Left kidney (tissue), 2 donors: ENCODE data around the gene VPS11. TPM values are rescaled to one million over a fixed set of nuclear protein-coding genes. Genes with fewer than 3 reads are reported as not detected.

Experiments
- DNase-seq: peaks from one replicate; pipeline ENCODE4 v3.0.0-alpha.2; 2013
- polyA plus RNA-seq: library from polyadenylated mRNA; unstranded; fragments of 120-200 nt; gene quantifications from one replicate; pipeline ENCODE4 v1.2.1, GENCODE V29; 2013; ENCODE audit not compliant: insufficient read length

Gene VPS11
- polyA plus RNA-seq, 1 donor = 59.9 TPM

DNA sequence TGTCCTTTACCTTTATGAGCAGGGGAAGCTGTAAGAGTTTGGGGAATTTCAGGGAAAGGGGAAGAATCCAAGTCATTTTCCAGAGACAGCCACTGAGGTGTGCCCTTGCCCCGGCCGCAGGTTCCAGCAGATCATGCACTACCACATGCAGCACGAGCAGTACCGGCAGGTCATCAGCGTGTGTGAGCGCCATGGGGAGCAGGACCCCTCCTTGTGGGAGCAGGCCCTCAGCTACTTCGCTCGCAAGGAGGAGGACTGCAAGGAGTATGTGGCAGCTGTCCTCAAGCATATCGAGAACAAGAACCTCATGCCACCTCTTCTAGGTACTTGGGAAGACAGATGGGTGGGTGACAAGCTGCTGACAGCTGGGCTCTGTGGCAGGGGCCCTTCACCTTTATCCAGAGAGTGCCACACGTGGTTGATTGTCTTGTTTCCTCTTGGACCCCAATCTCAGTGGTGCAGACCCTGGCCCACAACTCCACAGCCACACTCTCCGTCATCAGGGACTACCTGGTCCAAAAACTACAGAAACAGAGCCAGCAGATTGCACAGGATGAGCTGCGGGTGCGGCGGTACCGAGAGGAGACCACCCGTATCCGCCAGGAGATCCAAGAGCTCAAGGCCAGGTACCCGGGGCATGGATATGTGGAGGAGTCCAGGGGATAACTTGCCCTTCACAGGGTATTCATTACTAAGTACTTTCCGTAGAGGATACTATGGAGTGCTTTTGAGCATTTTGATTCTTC is 11.2 kb downstream of the VPS11 start:
- no peak for DNase-seq

- no peak for DNase-seq
Measured at GRCh38 chr11:119081682-119082260, 14.2 kb downstream of the VPS11 start.

GRCh38 chr11:119084663-119085436 is 17.2 kb downstream of the VPS11 start, which contains the start of gene HMBS:
HMBS (plus strand) TSS chr11:119084881; CDS start chr11:119085034, 153 bp downstream.
- DNase-seq = peak; percentile 96

GRCh38 chr11:119085437-119085847 is 17.8 kb downstream of the VPS11 start:
- no peak for DNase-seq

DNA sequence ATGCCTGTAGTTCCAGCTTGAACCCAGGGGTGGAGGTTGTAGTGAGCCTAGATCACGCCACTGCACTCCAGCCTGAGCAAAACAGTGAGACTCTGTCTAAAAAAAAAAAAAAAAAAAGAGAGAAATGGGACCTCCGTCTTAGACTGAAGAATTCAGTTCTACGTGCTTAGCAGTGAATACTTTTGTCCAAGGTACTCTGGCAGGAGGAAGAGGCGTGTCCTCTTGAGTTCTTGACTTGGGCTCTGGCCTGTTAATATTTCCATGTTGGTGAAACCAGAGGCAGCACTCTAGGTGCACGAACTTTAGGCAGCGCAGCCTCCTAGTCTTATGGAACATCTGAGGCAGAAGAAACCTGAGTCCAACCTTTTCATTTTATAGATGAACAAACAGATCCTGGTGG is 19.5 kb downstream of the VPS11 start:
- no peak for DNase-seq

- DNase-seq = no peak
Measured at GRCh38 chr11:119087747-119088241, 20.2 kb downstream of the VPS11 start.

- DNase-seq = no peak
Measured at GRCh38 chr11:119088406-119088805, 20.8 kb downstream of the VPS11 start.

DNA sequence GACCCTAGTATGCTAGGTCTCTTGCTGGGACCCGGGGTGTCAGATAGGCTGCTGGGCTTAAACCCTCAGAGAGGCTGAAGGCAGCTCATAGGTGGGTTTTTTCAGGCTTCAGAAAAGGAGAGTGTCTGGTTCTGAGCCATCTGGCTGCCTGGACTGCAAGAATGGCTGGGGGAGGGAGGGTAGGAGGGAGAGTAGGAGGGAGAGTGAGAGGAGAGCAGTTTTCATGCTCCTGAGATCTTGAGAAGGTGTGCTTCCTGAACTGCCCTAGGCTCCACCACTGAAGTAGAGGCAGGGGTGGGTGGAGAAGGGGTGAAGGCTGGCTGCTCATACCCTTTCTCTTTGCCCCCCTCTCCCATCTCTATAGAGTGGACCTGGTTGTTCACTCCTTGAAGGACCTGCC is 21.7 kb downstream of the VPS11 start:
- DNase-seq = no peak

- DNase-seq = no peak
Measured at GRCh38 chr11:119091178-119091577, 23.6 kb downstream of the VPS11 start.

DNA sequence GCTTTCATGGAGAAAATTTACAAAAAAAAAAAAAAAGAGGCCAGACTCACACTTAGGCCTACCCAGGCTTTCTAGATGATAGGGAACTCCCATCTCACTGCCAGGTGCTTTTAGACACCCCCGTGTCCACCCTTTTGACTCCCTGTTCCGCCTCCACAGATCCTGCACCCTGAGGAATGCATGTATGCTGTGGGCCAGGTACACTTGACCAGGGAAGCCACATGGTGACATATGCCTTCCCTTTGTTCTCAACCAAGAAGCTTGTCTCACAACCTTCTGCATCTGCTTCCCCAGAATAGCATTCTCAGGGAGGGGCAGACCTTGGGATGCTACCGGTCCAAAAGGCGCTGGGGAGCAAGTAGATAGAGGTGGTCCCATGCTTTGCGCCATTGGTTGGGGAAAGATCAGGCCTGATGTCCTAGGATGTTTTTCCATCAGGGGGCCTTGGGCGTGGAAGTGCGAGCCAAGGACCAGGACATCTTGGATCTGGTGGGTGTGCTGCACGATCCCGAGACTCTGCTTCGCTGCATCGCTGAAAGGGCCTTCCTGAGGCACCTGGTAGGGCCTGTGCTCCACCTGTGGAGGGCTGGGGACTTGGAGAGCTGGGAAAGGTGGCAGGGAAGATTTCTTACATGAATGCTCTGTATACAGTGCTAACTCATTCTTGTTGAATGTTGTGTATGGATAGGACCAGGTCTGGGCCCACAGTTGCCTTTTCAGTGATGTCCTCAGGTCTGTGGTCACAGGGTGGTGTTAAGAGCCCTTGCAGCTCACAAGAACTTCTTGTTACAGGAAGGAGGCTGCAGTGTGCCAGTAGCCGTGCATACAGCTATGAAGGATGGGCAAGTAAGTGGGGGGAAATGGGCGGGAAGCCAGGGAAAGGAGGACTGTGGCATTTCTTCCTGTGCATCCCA is 24.6 kb downstream of the VPS11 start:
- DNase-seq = no peak

- DNase-seq = no peak
Measured at GRCh38 chr11:119092880-119093842, 25.5 kb downstream of the VPS11 start.

- no peak for DNase-seq
Measured at GRCh38 chr11:119093942-119094815, 26.6 kb downstream of the VPS11 start.

DNA sequence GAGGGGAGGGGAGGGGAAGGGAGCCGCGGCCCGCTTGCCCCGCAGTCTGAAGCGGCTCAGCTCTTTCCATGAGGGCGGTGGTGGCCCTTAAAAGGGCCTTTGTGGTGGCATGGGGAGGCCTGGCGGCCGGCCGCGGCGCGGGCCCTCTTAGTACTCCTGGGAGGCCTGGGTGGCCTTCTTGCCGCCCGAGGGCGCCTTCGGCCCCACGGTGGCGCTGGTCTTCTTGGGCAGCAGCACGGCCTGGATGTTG is 27.1 kb downstream of the VPS11 start:
- peak; percentile 62 for DNase-seq

DNA sequence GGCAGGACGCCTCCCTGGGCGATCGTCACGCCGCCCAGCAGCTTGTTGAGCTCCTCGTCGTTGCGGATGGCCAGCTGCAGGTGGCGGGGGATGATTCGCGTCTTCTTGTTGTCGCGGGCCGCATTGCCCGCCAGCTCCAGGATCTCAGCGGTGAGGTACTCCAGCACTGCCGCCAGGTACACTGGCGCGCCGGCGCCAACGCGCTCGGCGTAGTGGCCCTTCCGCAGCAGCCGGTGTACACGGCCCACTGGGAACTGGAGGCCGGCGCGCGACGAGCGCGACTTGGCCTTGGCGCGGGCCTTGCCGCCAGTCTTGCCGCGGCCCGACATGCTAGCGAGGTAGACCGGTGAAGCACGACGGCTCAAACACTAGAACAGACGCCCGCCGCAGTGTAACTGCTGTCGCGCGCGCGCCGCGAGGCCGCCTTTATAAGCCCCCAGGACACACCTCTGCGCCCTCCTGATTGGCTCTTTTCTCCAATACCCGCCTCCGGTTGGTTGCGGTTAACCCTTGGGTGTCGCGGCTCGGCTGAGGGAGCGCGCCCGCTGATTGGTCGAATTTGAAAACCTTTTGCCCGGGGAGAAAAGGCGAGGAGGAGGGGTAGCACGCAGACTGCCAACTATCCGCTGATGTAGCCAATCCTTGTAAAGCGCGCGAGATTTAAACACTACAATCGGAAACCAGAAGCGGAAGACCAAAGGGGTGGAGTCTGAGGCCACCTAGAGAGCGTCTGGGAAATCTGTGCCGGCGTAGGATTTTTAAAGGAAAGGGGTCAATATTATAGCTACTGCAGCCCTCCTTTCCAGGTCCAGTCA is 27.7 kb downstream of the VPS11 start:
- peak; percentile 99 for DNase-seq

GRCh38 chr11:119099711-119100110 is 32.1 kb downstream of the VPS11 start:
- DNase-seq = no peak

GRCh38 chr11:119100246-119100970 is 32.8 kb downstream of the VPS11 start:
- DNase-seq = no peak

DNA sequence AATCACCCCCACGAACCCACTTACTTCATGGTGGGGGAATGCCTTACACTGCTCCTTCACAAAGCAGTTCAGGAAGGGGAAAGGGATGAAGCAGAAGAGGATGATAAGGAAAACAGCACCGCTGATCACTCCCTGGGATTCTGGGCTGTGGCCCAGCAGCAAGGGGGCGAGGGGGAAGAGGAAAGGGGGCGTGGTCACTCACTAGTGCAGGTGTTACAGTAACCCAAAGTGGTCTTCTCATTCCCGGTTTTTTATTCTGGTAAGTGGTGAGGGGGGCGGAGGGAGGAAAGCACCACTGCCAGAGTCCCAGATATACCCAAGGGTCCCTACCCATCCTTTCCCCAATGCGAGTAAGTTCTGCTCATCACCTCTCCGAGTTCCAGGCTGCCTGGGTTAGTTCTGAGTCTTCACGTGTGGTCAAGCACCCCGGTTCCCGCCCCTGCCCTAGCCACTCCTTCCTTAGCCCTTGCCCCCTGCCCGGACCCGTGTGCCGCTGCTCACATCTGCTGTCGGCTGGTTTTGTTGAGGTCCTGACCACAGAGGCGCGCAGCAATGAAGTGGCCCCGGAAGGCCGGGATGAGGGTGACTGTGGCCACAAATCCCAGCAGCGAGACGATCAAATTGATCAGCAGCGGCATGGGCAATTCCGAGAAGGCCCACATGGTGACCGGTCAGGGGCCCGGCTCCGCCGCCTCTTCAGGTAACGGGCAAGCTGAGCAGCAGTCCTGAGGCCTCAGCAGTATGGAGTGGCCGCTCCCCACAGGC is 33.6 kb downstream of the VPS11 start:
- DNase-seq = no peak
